CD14-positive monocyte (primary cell): Measurements from ENCODE around the gene SMYD3. TPM values are rescaled to one million over a fixed set of nuclear protein-coding genes. Genes with fewer than 3 reads are reported as not detected.

Experiments
- DNase-seq, 3 donors: peaks; one replicate each; pipeline ENCODE4 v3.0.0-alpha.2; 2011 to 2022
- H2AFZ ChIP-seq: 2 replicates; pipeline ENCODE4 v1.6.0; 2012; ENCODE audit warnings: mild to moderate bottlenecking, low read depth, low read length, inconsistent platforms; ENCODE audit not compliant: insufficient read depth, poor library complexity, severe bottlenecking
- H3K27ac ChIP-seq, 2 donors: 1 replicate in 1 of 2; 2 replicates in 1 of 2; pipeline ENCODE4 v1.5.1; 2012 to 2013; ENCODE audit warnings: low read length in 2 of 2, control low read depth in 1 of 2, inconsistent platforms in 1 of 2, low read depth in 1 of 2, mild to moderate bottlenecking in 1 of 2
- H3K27me3 ChIP-seq, 2 donors: one replicate each; pipeline versions ENCODE4 v1.6.0 to v1.6.1; 2011 to 2013; ENCODE audit warnings: low read length in 2 of 2; ENCODE audit not compliant: control insufficient read depth in 2 of 2, insufficient read depth in 2 of 2
- H3K36me3 ChIP-seq, 2 donors: replicated peaks in 1 of 2; 1 replicate in 1 of 2; 2 replicates in 1 of 2; pipeline versions ENCODE4 v1.5.1 to v1.6.1; 2012 to 2013; ENCODE audit warnings: low read length in 2 of 2, control low read depth in 1 of 2, inconsistent platforms in 1 of 2, mild to moderate bottlenecking in 1 of 2; ENCODE audit not compliant: insufficient read depth in 2 of 2, control insufficient read depth in 1 of 2
- H3K4me1 ChIP-seq, 2 donors: 1 replicate in 1 of 2; 2 replicates in 1 of 2; pipeline versions ENCODE4 v1.5.1 to v1.6.1; 2012 to 2013; ENCODE audit warnings: low read length in 2 of 2, control low read depth in 1 of 2, inconsistent platforms in 1 of 2, mild to moderate bottlenecking in 1 of 2, moderate library complexity in 1 of 2; ENCODE audit not compliant: insufficient read depth in 2 of 2, control insufficient read depth in 1 of 2
- H3K4me2 ChIP-seq: replicated peaks from 2 replicates; pipeline ENCODE3; 2012; ENCODE audit warnings: low read length, moderate library complexity, mild to moderate bottlenecking; ENCODE audit not compliant: poor library complexity, severe bottlenecking; ENCODE audit errors: extremely low read depth
- H3K4me3 ChIP-seq, 3 experiments: fragments of 200-600 bp in 1 of 3; sonication (generic) in 1 of 3; replicated peaks in 1 of 3; 1 replicate in 2 of 3; 2 replicates in 1 of 3; pipeline ENCODE4 v1.5.1; 2011 to 2013; ENCODE audit warnings: low read length in 3 of 3, mild to moderate bottlenecking in 3 of 3, control low read depth in 2 of 3, low read depth in 2 of 3, inconsistent platforms in 1 of 3, moderate library complexity in 1 of 3
- H3K79me2 ChIP-seq: 2 replicates; pipeline ENCODE4 v1.6.0; 2012; ENCODE audit warnings: mild to moderate bottlenecking, control low read depth, inconsistent platforms, low read length, moderate library complexity; ENCODE audit not compliant: insufficient read depth
- H3K9ac ChIP-seq: 2 replicates; pipeline ENCODE4 v1.6.0; 2017; ENCODE audit warnings: low read length, mild to moderate bottlenecking; ENCODE audit not compliant: insufficient read depth, poor library complexity, severe bottlenecking
- H3K9me3 ChIP-seq, 2 donors: replicated peaks in 1 of 2; 1 replicate in 1 of 2; 2 replicates in 1 of 2; pipeline versions ENCODE4 v1.5.1 to v1.6.1; 2012 to 2013; ENCODE audit warnings: low read length in 2 of 2, control low read depth in 1 of 2; ENCODE audit not compliant: control insufficient read depth in 1 of 2, insufficient read depth in 1 of 2
- H4K20me1 ChIP-seq: 2 replicates; pipeline ENCODE4 v1.6.0; 2012; ENCODE audit warnings: mild to moderate bottlenecking, low read length, control low read depth, moderate library complexity; ENCODE audit not compliant: insufficient read depth
- H3K27ac Mint-ChIP-seq, 7 donors: one replicate each; pipeline ENCODE4 v1.8.0; 2020; ENCODE audit warnings: mild to moderate bottlenecking in 7 of 7, mixed read lengths in 7 of 7, moderate library complexity in 6 of 7, inconsistent platforms in 2 of 7
- H3K27me3 Mint-ChIP-seq, 3 donors: one replicate each; pipeline ENCODE4 v1.8.0; 2021 to 2022; ENCODE audit warnings: low read depth in 3 of 3, mild to moderate bottlenecking in 3 of 3, mixed read lengths in 3 of 3, moderate library complexity in 3 of 3, inconsistent platforms in 1 of 3
- H3K36me3 Mint-ChIP-seq, 2 donors: one replicate each; pipeline ENCODE4 v1.8.0; 2020; ENCODE audit warnings: mixed read lengths in 2 of 2, inconsistent platforms in 1 of 2, mild to moderate bottlenecking in 1 of 2
- H3K4me1 Mint-ChIP-seq: one replicate; pipeline ENCODE4 v1.8.0; 2020; ENCODE audit warnings: mild to moderate bottlenecking, mixed read lengths
- H3K4me3 Mint-ChIP-seq, 2 donors: one replicate each; pipeline ENCODE4 v1.8.0; 2020; ENCODE audit warnings: mild to moderate bottlenecking in 2 of 2, mixed read lengths in 2 of 2, moderate library complexity in 1 of 2
- H3K9me3 Mint-ChIP-seq, 7 donors: one replicate each; pipeline ENCODE4 v1.8.0; 2020 to 2022; ENCODE audit warnings: mixed read lengths in 7 of 7, mild to moderate bottlenecking in 6 of 7, moderate library complexity in 6 of 7, inconsistent platforms in 2 of 7
- WGBS: methylation state at CpG from one replicate; pipeline ENCODE4 v1.1.5; 2013; ENCODE audit warnings: missing lambda C conversion rate; ENCODE audit not compliant: insufficient coverage; 5-methylcytosine and 5-hydroxymethylcytosine counted together
- intact Hi-C, 2 donors: fragments of 100-400 bp; cut with micrococcal nuclease; formaldehyde crosslinking; loops; one replicate each; pipeline versions ENCODE4 v1.15.0 to v1.15.1; 2023
- polyA plus RNA-seq, 3 donors: library from polyadenylated mRNA; depleted of rRNA in 1 of 3; unstranded in 2 of 3; stranded (reverse) in 1 of 3; fragments of 300-500 nt in 2 of 3; fragments of >200 nt in 1 of 3; fragmentation: Illumina TruSeq in 2 of 3; gene quantifications; 1 replicate in 2 of 3; 2 replicates in 1 of 3; pipeline ENCODE4 v1.2.3, GENCODE V29; 2012 to 2021
- TF ChIP-seq, protein P1 (sequence below): fragments of 200-600 bp; IDR thresholded peaks from one replicate; pipeline ENCODE4 v1.8.0; 2022; ENCODE audit warnings: antibody characterized with exemption, mild to moderate bottlenecking

SMYD3 gene
- polyA plus RNA-seq, 3 donors: 2.7 to 8.4 (median 4.0) TPM

DNA sequence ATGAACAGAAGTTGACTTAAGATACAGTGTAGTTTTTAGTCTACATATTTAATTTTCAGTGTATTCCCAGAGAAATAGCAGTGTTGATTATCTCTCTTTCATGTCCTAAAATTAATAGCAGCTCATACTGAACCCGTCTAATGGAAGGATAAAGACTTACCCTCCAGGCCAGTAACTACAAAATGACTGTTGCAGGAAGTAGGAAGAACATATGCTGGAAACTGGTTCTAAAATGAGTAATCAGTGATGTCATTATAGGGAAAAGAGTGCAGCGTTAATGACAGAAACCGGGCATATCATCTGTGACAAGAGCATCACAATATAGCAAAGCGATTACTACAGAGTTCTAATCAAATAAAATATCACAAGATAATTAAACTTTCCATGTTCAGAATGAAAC is 385.5 kb downstream of the SMYD3 start:
- DNase-seq: no peak
- Mint-ChIP-seq H3K27me3 (no peaks in the 10 kb centered on the region), H3K9me3 (no peaks in the 10 kb centered on the region), H3K4me3 (no peak overlapping the region), H3K4me1 (peaks cover 10% of the 10 kb centered on the region), H3K27ac (no peak overlapping the region), H3K36me3 (no peaks in the 10 kb centered on the region)
- WGBS: no CpG with 5 or more reads among the region's 4 CpGs
- H3K36me3 ChIP-seq: no peaks in the 10 kb centered on the region
- H3K27me3 ChIP-seq: no peaks in the 10 kb centered on the region
- peaks cover 0 to 6% of the 10 kb centered on the region in 2 donors for H3K4me1 ChIP-seq
- H3K9ac ChIP-seq: no peak overlapping the region
- TF ChIP-seq, protein P1, sequence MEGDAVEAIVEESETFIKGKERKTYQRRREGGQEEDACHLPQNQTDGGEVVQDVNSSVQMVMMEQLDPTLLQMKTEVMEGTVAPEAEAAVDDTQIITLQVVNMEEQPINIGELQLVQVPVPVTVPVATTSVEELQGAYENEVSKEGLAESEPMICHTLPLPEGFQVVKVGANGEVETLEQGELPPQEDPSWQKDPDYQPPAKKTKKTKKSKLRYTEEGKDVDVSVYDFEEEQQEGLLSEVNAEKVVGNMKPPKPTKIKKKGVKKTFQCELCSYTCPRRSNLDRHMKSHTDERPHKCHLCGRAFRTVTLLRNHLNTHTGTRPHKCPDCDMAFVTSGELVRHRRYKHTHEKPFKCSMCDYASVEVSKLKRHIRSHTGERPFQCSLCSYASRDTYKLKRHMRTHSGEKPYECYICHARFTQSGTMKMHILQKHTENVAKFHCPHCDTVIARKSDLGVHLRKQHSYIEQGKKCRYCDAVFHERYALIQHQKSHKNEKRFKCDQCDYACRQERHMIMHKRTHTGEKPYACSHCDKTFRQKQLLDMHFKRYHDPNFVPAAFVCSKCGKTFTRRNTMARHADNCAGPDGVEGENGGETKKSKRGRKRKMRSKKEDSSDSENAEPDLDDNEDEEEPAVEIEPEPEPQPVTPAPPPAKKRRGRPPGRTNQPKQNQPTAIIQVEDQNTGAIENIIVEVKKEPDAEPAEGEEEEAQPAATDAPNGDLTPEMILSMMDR: no peak
- H3K79me2 ChIP-seq: no peaks in the 10 kb centered on the region
- no peak overlapping the region for H2AFZ ChIP-seq
- H3K27ac ChIP-seq: no peak overlapping the region
- no peaks in the 10 kb centered on the region for H3K9me3 ChIP-seq
- no peaks in the 10 kb centered on the region for H4K20me1 ChIP-seq
- no peak overlapping the region for H3K4me3 ChIP-seq
- H3K4me2 ChIP-seq: no peak overlapping the region
- intact Hi-C loops: no loop called here

DNA sequence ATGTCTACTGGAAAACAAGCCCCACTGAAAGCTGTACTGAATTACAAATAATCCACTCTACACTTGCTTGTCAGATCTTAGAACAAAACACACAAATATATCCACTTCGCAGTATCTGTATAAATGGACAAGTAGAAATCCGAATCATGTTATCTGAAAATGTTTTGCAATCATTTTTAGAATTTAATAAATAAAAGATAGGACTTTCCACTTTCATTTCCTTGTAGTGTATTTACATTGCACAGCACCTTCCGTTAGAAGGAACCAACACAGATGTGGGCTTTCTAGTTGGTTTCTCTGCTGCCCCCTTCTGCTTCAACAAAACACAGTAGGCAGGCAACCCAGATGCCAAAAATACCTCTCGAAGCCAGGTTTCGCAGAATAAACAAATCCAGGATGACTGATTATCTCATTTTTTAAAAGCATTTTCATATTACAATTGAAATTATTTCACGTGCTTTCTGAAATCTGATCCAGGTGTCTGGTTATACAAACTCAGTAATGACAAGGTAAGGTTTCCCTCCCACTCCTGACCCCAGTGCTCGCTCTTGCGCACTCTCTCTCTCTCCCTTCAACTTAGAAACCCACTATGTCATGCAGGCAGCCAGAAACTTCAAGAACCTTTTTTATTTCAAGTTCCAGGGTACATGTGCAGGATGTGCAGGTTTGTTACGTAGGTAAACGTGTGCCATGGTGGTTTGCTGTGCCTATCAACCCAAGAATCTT is 389.9 kb downstream of the SMYD3 start:
- H3K36me3 ChIP-seq: no peaks in the 10 kb centered on the region
- no peak overlapping the region for H3K4me3 ChIP-seq
- no peak overlapping the region for H3K9ac ChIP-seq
- peaks cover 0 to 3% (median 0%) of the 10 kb centered on the region in 7 donors for H3K9me3 Mint-ChIP-seq
- H3K4me1 Mint-ChIP-seq: peaks cover 26% of the 10 kb centered on the region
- peak; percentile 18 to 41 (median 18) for DNase-seq
- TF ChIP-seq, protein P1: peak; percentile 54
- H3K27ac ChIP-seq: no peak overlapping the region
- WGBS: no CpG with 5 or more reads among the region's 10 CpGs
- no peak overlapping the region for H2AFZ ChIP-seq
- H3K4me3 Mint-ChIP-seq: no peak overlapping the region
- peaks cover 3 to 5% of the 10 kb centered on the region in 2 donors for H3K36me3 Mint-ChIP-seq
- peaks cover 6 to 18% of the 10 kb centered on the region in 2 donors for H3K4me1 ChIP-seq
- no peaks in the 10 kb centered on the region for H3K79me2 ChIP-seq
- no peaks in the 10 kb centered on the region for H3K27me3 Mint-ChIP-seq
- H3K9me3 ChIP-seq: no peaks in the 10 kb centered on the region
- H3K27ac Mint-ChIP-seq: peak overlapping the region in 1 of 7 donors; percentile 29
- intact Hi-C loops: no loop called here
- peak overlapping the region; percentile 20 for H3K4me2 ChIP-seq
- H4K20me1 ChIP-seq: no peaks in the 10 kb centered on the region
- no peaks in the 10 kb centered on the region for H3K27me3 ChIP-seq
